Activated naive CD8-positive, alpha-beta T cell treated with anti-CD3 and anti-CD28 coated beads for 36 hours (primary cell): ENCODE data around the gene CYP46A1. TPM values are rescaled to one million over a fixed set of nuclear protein-coding genes. Genes with fewer than 3 reads are reported as not detected.

Source experiments
- DNase-seq: peaks from one replicate; pipeline ENCODE4 v3.0.0; 2021
- H3K27ac Mint-ChIP-seq: one replicate; pipeline ENCODE4 v1.8.0; 2022; ENCODE audit warnings: mild to moderate bottlenecking, moderate library complexity, mixed read lengths
- H3K27me3 Mint-ChIP-seq: one replicate; pipeline ENCODE4 v1.8.0; 2022; ENCODE audit warnings: mild to moderate bottlenecking, mixed read lengths
- H3K36me3 Mint-ChIP-seq: one replicate; pipeline ENCODE4 v1.8.0; 2021; ENCODE audit warnings: mild to moderate bottlenecking, mixed read lengths
- H3K4me1 Mint-ChIP-seq: one replicate; pipeline ENCODE4 v1.8.0; 2021; ENCODE audit warnings: mixed read lengths
- H3K4me3 Mint-ChIP-seq: one replicate; pipeline ENCODE4 v1.8.0; 2022; ENCODE audit warnings: mild to moderate bottlenecking, moderate library complexity, mixed read lengths
- H3K9me3 Mint-ChIP-seq: one replicate; pipeline ENCODE4 v1.8.0; 2022; ENCODE audit warnings: mixed read lengths
- total RNA-seq, 2 experiments: library from RNA; stranded (reverse); gene quantifications; one replicate each; pipeline ENCODE4 v1.2.3, GENCODE V29; 2021

The CYP46A1 gene
- total RNA-seq, 2 experiments from 2014 or later = 0.16 to 0.18 TPM

- H3K4me1 Mint-ChIP-seq = peaks cover 5% of the 10 kb centered on the region
- no peak overlapping the region for H3K4me3 Mint-ChIP-seq
- DNase-seq = no peak
- peaks cover 19% of the 10 kb centered on the region for H3K27me3 Mint-ChIP-seq
- no peaks in the 10 kb centered on the region for H3K36me3 Mint-ChIP-seq
- peaks cover 6% of the 10 kb centered on the region for H3K9me3 Mint-ChIP-seq
- H3K27ac Mint-ChIP-seq = no peak overlapping the region
These were observed 8.1 kb upstream of the CYP46A1 start for GRCh38 chr14:99675951-99676350.

GRCh38 chr14:99676657-99677056 is 7.4 kb upstream of the CYP46A1 start:
- Mint-ChIP-seq H3K36me3 (no peaks in the 10 kb centered on the region), H3K4me1 (peaks cover 5% of the 10 kb centered on the region), H3K27me3 (peaks cover 16% of the 10 kb centered on the region), H3K4me3 (no peak overlapping the region), H3K27ac (no peak overlapping the region), H3K9me3 (peaks cover 6% of the 10 kb centered on the region)
- DNase-seq = no peak

- no peak for DNase-seq
- peaks cover 6% of the 10 kb centered on the region for H3K9me3 Mint-ChIP-seq
- H3K27me3 Mint-ChIP-seq = peaks cover 13% of the 10 kb centered on the region
- peaks cover 5% of the 10 kb centered on the region for H3K4me1 Mint-ChIP-seq
- H3K36me3 Mint-ChIP-seq = no peaks in the 10 kb centered on the region
- H3K4me3 Mint-ChIP-seq = no peak overlapping the region
- no peak overlapping the region for H3K27ac Mint-ChIP-seq
These were observed 6.6 kb upstream of the CYP46A1 start for GRCh38 chr14:99677231-99678140.

- H3K4me3 Mint-ChIP-seq = no peak overlapping the region
- DNase-seq = no peak
- H3K27ac Mint-ChIP-seq = no peak overlapping the region
- peaks cover 6% of the 10 kb centered on the region for H3K9me3 Mint-ChIP-seq
- peaks cover 7% of the 10 kb centered on the region for H3K4me1 Mint-ChIP-seq
- H3K27me3 Mint-ChIP-seq = peaks cover 8% of the 10 kb centered on the region
- H3K36me3 Mint-ChIP-seq = no peaks in the 10 kb centered on the region
These were observed 5.9 kb upstream of the CYP46A1 start for GRCh38 chr14:99678198-99678597.

GRCh38 chr14:99679111-99679510 is 5.0 kb upstream of the CYP46A1 start:
- Mint-ChIP-seq H3K4me1 (peaks cover 7% of the 10 kb centered on the region), H3K27me3 (peaks cover 6% of the 10 kb centered on the region), H3K36me3 (no peaks in the 10 kb centered on the region), H3K27ac (no peak overlapping the region), H3K9me3 (peaks cover 6% of the 10 kb centered on the region), H3K4me3 (no peak overlapping the region)
- no peak for DNase-seq

- H3K36me3 Mint-ChIP-seq = no peaks in the 10 kb centered on the region
- DNase-seq = no peak
- peaks cover 2% of the 10 kb centered on the region for H3K27me3 Mint-ChIP-seq
- H3K4me1 Mint-ChIP-seq = peaks cover 7% of the 10 kb centered on the region
- peaks cover 6% of the 10 kb centered on the region for H3K9me3 Mint-ChIP-seq
- H3K27ac Mint-ChIP-seq = no peak overlapping the region
- no peak overlapping the region for H3K4me3 Mint-ChIP-seq
These were observed 4.6 kb upstream of the CYP46A1 start for GRCh38 chr14:99679543-99679942.

- Mint-ChIP-seq H3K36me3 (no peaks in the 10 kb centered on the region), H3K27me3 (no peaks in the 10 kb centered on the region), H3K27ac (no peak overlapping the region), H3K4me3 (no peak overlapping the region), H3K9me3 (peaks cover 6% of the 10 kb centered on the region), H3K4me1 (peaks cover 7% of the 10 kb centered on the region)
- no peak for DNase-seq
These were observed 4.1 kb upstream of the CYP46A1 start for GRCh38 chr14:99679996-99680395.

GRCh38 chr14:99681101-99681831 is 2.8 kb upstream of the CYP46A1 start:
- peaks cover 6% of the 10 kb centered on the region for H3K9me3 Mint-ChIP-seq
- DNase-seq = no peak
- peaks cover 7% of the 10 kb centered on the region for H3K27me3 Mint-ChIP-seq

GRCh38 chr14:99681832-99682148 is 2.3 kb upstream of the CYP46A1 start:
- Mint-ChIP-seq H3K27me3 (peaks cover 7% of the 10 kb centered on the region), H3K9me3 (peaks cover 6% of the 10 kb centered on the region), H3K4me1 (peaks cover 2% of the 10 kb centered on the region), H3K27ac (no peak overlapping the region), H3K36me3 (no peaks in the 10 kb centered on the region), H3K4me3 (no peak overlapping the region)
- no peak for DNase-seq

More at GRCh38 chr14:99681101-99681831, 2.8 kb upstream of the CYP46A1 start:
- H3K36me3 Mint-ChIP-seq = no peaks in the 10 kb centered on the region
- H3K27ac Mint-ChIP-seq = no peak overlapping the region
- peaks cover 7% of the 10 kb centered on the region for H3K4me1 Mint-ChIP-seq
- H3K4me3 Mint-ChIP-seq = no peak overlapping the region

GRCh38 chr14:99682809-99683618 is 1.1 kb upstream of the CYP46A1 start:
- H3K9me3 Mint-ChIP-seq = peaks cover 6% of the 10 kb centered on the region
- peak overlapping the region; percentile 85 for H3K4me3 Mint-ChIP-seq
- H3K27me3 Mint-ChIP-seq = peaks cover 13% of the 10 kb centered on the region
- H3K36me3 Mint-ChIP-seq = no peaks in the 10 kb centered on the region
- H3K4me1 Mint-ChIP-seq = peaks cover 2% of the 10 kb centered on the region
- H3K27ac Mint-ChIP-seq = peak overlapping the region; percentile 81
- peak; percentile 86 for DNase-seq

- no peak for DNase-seq
- Mint-ChIP-seq H3K4me1 (peaks cover 2% of the 10 kb centered on the region), H3K27ac (no peak overlapping the region), H3K36me3 (no peaks in the 10 kb centered on the region), H3K27me3 (peaks cover 25% of the 10 kb centered on the region), H3K4me3 (no peak overlapping the region), H3K9me3 (no peaks in the 10 kb centered on the region)
These were observed 374 bp downstream of the CYP46A1 start for GRCh38 chr14:99684410-99684934.

GRCh38 chr14:99685151-99685591 is 1.1 kb downstream of the CYP46A1 start:
- peaks cover 2% of the 10 kb centered on the region for H3K4me1 Mint-ChIP-seq
- no peaks in the 10 kb centered on the region for H3K36me3 Mint-ChIP-seq
- H3K9me3 Mint-ChIP-seq = no peaks in the 10 kb centered on the region
- peak overlapping the region; percentile 30 for H3K4me3 Mint-ChIP-seq
- no peak for DNase-seq
- H3K27ac Mint-ChIP-seq = no peak overlapping the region
- peaks cover 32% of the 10 kb centered on the region for H3K27me3 Mint-ChIP-seq

GRCh38 chr14:99685596-99685995 is 1.5 kb downstream of the CYP46A1 start:
- Mint-ChIP-seq H3K4me3 (peak overlapping the region; percentile 3), H3K27ac (no peak overlapping the region), H3K27me3 (peaks cover 35% of the 10 kb centered on the region), H3K9me3 (no peaks in the 10 kb centered on the region), H3K4me1 (peaks cover 2% of the 10 kb centered on the region), H3K36me3 (no peaks in the 10 kb centered on the region)
- DNase-seq = no peak

- Mint-ChIP-seq H3K27ac (no peak overlapping the region), H3K27me3 (peaks cover 40% of the 10 kb centered on the region), H3K9me3 (no peaks in the 10 kb centered on the region), H3K36me3 (no peaks in the 10 kb centered on the region), H3K4me3 (no peak overlapping the region), H3K4me1 (peaks cover 2% of the 10 kb centered on the region)
- no peak for DNase-seq
These were observed 2.6 kb downstream of the CYP46A1 start for GRCh38 chr14:99686557-99687283.
